ENCODE data around the gene F8A1.
"Not testable (repeated sequence)": the region's sequence is repeated elsewhere in the genome, so short reads cannot be mapped to it uniquely, and the experiment has no call there.

DNA sequence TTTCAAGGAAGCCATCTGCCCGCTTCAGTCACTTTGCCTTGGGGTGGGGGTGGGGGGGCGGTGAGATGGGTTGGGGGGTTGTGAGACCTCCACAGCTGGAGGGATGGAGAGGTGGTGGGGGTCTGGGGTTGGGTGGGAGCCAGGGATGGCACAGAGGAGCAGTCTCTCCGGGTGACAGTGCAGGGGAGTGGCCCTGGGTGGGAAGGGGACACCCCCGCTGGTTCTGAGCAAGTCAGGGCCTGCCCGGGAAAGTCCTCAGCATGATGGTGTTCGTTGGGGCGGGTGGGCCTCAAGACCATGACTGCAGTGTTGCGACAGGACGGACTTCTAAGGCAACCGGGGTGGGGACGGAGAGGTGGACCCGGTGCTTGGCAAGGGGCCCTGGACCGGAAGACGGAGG, 606 bp upstream of the F8A1 start:
- TF ChIP-seq, protein P1, sequence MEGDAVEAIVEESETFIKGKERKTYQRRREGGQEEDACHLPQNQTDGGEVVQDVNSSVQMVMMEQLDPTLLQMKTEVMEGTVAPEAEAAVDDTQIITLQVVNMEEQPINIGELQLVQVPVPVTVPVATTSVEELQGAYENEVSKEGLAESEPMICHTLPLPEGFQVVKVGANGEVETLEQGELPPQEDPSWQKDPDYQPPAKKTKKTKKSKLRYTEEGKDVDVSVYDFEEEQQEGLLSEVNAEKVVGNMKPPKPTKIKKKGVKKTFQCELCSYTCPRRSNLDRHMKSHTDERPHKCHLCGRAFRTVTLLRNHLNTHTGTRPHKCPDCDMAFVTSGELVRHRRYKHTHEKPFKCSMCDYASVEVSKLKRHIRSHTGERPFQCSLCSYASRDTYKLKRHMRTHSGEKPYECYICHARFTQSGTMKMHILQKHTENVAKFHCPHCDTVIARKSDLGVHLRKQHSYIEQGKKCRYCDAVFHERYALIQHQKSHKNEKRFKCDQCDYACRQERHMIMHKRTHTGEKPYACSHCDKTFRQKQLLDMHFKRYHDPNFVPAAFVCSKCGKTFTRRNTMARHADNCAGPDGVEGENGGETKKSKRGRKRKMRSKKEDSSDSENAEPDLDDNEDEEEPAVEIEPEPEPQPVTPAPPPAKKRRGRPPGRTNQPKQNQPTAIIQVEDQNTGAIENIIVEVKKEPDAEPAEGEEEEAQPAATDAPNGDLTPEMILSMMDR (IDR thresholded peaks at IDR 0.05), result not testable (repeated sequence)
- not testable (repeated sequence) for TF ChIP-seq POLR2A (IDR thresholded peaks at IDR 0.05)
